ENCODE results near the gene CYP8B1. TPM values are rescaled to one million over a fixed set of nuclear protein-coding genes. Genes with fewer than 3 reads are reported as not detected.
"Not testable (repeated sequence)": the region's sequence is repeated elsewhere in the genome, so short reads cannot be mapped to it uniquely, and the experiment has no call there.

CYP8B1 gene
- total and polyA plus RNA-seq, 2 donors (not counting 1 experiment from before 2014, with no cell fraction given) = not detected

DNA sequence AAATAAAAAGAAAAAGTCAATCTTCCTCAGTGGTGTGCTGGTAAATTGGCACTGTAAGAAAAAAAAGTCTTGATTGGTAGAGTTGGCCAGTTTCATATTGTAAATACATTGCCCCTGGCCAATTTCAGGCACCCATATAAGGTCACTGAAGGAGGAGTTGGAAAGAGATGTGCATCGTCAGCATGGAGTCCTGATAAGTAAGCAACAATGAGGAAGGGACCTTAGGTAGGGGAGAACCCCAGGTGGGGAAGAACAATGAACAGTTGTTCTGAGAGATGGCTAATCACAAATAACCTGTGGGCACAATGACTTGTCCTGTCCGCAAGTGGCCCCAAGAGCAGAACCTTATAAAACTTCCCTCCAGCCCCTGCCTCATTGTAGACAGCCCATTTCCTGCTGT is 8.6 kb upstream of the CYP8B1 start:
- Histone ChIP-seq H3K4me1 (ENCODE audit: control insufficient read depth, extremely low read depth, insufficient read depth, low read length) (no peaks in the 10 kb centered on the region), H2AFZ (ENCODE audit: low read length) (no peak overlapping the region), H3K36me3 (ENCODE audit: control insufficient read depth, insufficient read depth, low read length) (no peaks in the 10 kb centered on the region), H3K79me2 (ENCODE audit: control insufficient read depth, insufficient read depth, low read length) (no peaks in the 10 kb centered on the region), H3K9ac (ENCODE audit: insufficient read depth, low read length) (no peak overlapping the region), H3K4me2 (ENCODE audit: extremely low read depth, insufficient read depth, low read length) (no peak overlapping the region), H4K20me1 (ENCODE audit: control insufficient read depth, extremely low read depth, insufficient read depth, low read length) (no peaks in the 10 kb centered on the region), H3K27ac (ENCODE audit: insufficient read depth, low read length) (no peak overlapping the region), H3K9me3 (ENCODE audit: control insufficient read depth, insufficient read depth, low read depth, low read length) (no peaks in the 10 kb centered on the region), H3K4me3 (replicated peaks in 1 of 4; ENCODE audit: control extremely low read depth in 1 of 4, insufficient read depth in 1 of 4, low read depth in 3 of 4, low read length in 4 of 4) (no peak overlapping the region), H3K27me3 (ENCODE audit: control insufficient read depth, insufficient read depth, low read length) (no peaks in the 10 kb centered on the region)
- no peak for TF ChIP-seq EZH2 (IDR thresholded peaks at IDR 0.05; ENCODE audit: low read length, missing control alignments)
- TF ChIP-seq, protein P1, sequence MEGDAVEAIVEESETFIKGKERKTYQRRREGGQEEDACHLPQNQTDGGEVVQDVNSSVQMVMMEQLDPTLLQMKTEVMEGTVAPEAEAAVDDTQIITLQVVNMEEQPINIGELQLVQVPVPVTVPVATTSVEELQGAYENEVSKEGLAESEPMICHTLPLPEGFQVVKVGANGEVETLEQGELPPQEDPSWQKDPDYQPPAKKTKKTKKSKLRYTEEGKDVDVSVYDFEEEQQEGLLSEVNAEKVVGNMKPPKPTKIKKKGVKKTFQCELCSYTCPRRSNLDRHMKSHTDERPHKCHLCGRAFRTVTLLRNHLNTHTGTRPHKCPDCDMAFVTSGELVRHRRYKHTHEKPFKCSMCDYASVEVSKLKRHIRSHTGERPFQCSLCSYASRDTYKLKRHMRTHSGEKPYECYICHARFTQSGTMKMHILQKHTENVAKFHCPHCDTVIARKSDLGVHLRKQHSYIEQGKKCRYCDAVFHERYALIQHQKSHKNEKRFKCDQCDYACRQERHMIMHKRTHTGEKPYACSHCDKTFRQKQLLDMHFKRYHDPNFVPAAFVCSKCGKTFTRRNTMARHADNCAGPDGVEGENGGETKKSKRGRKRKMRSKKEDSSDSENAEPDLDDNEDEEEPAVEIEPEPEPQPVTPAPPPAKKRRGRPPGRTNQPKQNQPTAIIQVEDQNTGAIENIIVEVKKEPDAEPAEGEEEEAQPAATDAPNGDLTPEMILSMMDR (conservative IDR thresholded peaks at IDR 0.05 in 1 of 2, IDR thresholded peaks at IDR 0.05 in 1 of 2; ENCODE audit: low read depth in 1 of 2, low read length in 2 of 2) = no peak
- DNase-seq (ENCODE audit: low read depth in 2 of 2) = no peak

DNA sequence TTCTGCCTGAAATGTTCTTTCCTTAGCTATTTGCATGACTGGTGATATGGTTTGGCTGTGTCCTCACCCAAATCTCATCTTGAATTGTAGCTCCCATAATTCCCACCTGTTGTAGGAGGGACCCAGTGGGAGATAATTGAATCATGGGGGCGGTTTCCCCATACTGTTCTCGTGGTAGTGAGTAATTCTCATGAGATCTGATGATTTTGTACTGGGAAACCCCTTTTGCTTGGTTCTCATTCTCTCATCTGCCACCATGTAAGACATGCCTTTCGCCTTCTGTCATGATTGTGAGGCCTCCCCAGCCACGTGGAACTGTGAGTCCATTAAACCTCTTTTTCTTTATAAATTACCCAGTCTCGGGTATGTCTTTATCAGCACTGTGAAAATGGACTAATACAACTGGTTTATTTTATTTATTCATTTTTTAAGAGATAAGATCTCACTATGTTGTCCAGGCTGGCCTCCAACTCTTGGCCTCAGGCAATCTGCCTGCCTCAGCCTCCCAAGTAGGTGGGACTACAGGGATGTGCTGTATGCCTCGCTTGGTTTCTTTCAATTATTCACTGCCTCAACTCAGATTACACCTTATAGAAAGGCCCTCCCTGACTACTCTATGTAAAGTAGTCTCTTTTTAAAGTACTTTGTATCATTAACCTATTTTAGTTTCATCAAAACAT is 7.7 kb upstream of the CYP8B1 start:
- not testable (repeated sequence) for H3K27me3 ChIP-seq (ENCODE audit: control insufficient read depth, insufficient read depth, low read length); H3K4me1 ChIP-seq (ENCODE audit: control insufficient read depth, extremely low read depth, insufficient read depth, low read length); H3K27ac ChIP-seq (ENCODE audit: insufficient read depth, low read length); H2AFZ ChIP-seq (ENCODE audit: low read length); H3K36me3 ChIP-seq (ENCODE audit: control insufficient read depth, insufficient read depth, low read length); H3K4me2 ChIP-seq (ENCODE audit: extremely low read depth, insufficient read depth, low read length); H3K9me3 ChIP-seq (ENCODE audit: control insufficient read depth, insufficient read depth, low read depth, low read length); H3K9ac ChIP-seq (ENCODE audit: insufficient read depth, low read length); H3K79me2 ChIP-seq (ENCODE audit: control insufficient read depth, insufficient read depth, low read length); H4K20me1 ChIP-seq (ENCODE audit: control insufficient read depth, extremely low read depth, insufficient read depth, low read length); H3K4me3 ChIP-seq (replicated peaks in 1 of 4; ENCODE audit: control extremely low read depth in 1 of 4, insufficient read depth in 1 of 4, low read depth in 3 of 4, low read length in 4 of 4); DNase-seq (ENCODE audit: low read depth in 2 of 2)

DNA sequence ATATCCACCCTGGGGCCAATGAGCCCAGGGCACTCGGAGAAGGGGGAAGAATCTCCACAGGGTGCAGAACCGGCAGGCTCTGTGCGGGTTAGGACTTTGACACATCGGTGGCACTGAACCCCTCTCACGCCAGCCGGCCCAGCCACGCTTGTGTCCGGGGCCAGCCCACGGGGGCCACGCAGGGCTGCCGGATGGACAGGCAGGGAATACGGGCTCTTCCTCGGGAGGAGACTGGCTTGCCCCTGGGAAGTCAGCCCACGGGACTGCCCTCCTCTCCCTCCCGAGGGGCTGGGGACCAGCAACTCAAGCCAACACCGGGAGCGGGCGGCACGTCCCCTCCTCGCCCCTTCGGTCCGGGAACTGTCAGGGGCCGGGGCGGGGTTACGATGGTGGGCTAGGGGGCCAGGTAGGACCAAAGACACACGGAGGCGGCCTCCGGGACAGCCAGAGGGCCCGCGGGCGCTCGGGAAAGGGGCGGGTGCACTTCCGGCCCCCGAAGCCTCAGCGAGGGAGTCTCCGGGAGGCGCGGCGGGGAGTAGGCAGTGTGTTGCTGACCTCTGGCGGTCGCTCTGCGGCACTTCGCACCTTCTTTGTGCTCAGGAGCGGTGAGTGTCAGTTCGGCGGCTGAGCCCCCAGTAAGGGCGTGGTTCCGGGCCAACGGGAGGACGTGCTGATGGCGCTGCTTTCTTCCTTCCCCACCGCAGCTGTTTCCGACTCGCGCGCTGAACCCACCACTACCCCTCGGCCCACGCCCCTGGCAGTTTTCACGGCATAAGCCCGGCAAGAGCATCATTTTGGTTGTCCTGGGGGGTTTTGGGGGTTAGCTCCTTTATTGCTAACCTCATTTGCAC is 5.1 kb upstream of the CYP8B1 start:
- TF ChIP-seq, protein P1 (conservative IDR thresholded peaks at IDR 0.05 in 1 of 2, IDR thresholded peaks at IDR 0.05 in 1 of 2; ENCODE audit: low read depth in 1 of 2, low read length in 2 of 2) = peak; percentile 70 to 76
- no peak for TF ChIP-seq EZH2 (IDR thresholded peaks at IDR 0.05; ENCODE audit: low read length, missing control alignments)
- Histone ChIP-seq H3K27ac (ENCODE audit: insufficient read depth, low read length) (peak overlapping the region; percentile 19), H2AFZ (ENCODE audit: low read length) (peak overlapping the region; percentile 87), H3K36me3 (ENCODE audit: control insufficient read depth, insufficient read depth, low read length) (no peaks in the 10 kb centered on the region), H3K9me3 (ENCODE audit: control insufficient read depth, insufficient read depth, low read depth, low read length) (no peaks in the 10 kb centered on the region), H3K27me3 (ENCODE audit: control insufficient read depth, insufficient read depth, low read length) (peaks cover 5% of the 10 kb centered on the region), H3K4me2 (ENCODE audit: extremely low read depth, insufficient read depth, low read length) (peak overlapping the region; percentile 79), H4K20me1 (ENCODE audit: control insufficient read depth, extremely low read depth, insufficient read depth, low read length) (no peaks in the 10 kb centered on the region), H3K79me2 (ENCODE audit: control insufficient read depth, insufficient read depth, low read length) (no peaks in the 10 kb centered on the region), H3K9ac (ENCODE audit: insufficient read depth, low read length) (peak overlapping the region; percentile 59), H3K4me1 (ENCODE audit: control insufficient read depth, extremely low read depth, insufficient read depth, low read length) (no peaks in the 10 kb centered on the region), H3K4me3 (replicated peaks in 1 of 4; ENCODE audit: control extremely low read depth in 1 of 4, insufficient read depth in 1 of 4, low read depth in 3 of 4, low read length in 4 of 4) (peak overlapping the region; percentile 47 to 69 (median 58))
- DNase-seq (ENCODE audit: low read depth in 2 of 2) = peak; percentile 75 to 77

Measured in fibroblast of lung (primary cell).